KMS-11 (cell line): ENCODE results near the gene GPHB5.

ENCODE experiments used
- H2AFZ ChIP-seq: fragments of 200-600 bp; sonication (generic); 2 replicates; pipeline ENCODE4 v1.6.1; 2016; ENCODE audit warnings: antibody characterized with exemption, mixed run types, low read depth
- H3K27ac ChIP-seq: fragments of 200-600 bp; sonication (generic); 2 replicates; pipeline ENCODE4 v1.6.1; 2016; ENCODE audit warnings: mild to moderate bottlenecking, mixed run types
- H3K27me3 ChIP-seq: fragments of 200-600 bp; sonication (generic); 2 replicates; pipeline ENCODE4 v1.6.1; 2017; ENCODE audit warnings: mild to moderate bottlenecking, low read depth, mixed run types, moderate library complexity; ENCODE audit not compliant: insufficient read depth
- H3K36me3 ChIP-seq: fragments of 200-600 bp; sonication (generic); 2 replicates; pipeline ENCODE4 v1.6.1; 2017; ENCODE audit warnings: mild to moderate bottlenecking, mixed run types; ENCODE audit not compliant: insufficient read depth
- H3K4me1 ChIP-seq: fragments of 200-600 bp; sonication (generic); 2 replicates; pipeline ENCODE4 v1.6.1; 2016; ENCODE audit warnings: mild to moderate bottlenecking, low read depth, mixed run types; ENCODE audit not compliant: poor library complexity, severe bottlenecking
- H3K4me2 ChIP-seq: fragments of 200-600 bp; sonication (generic); 2 replicates; pipeline ENCODE4 v1.7.0; 2016; ENCODE audit warnings: mild to moderate bottlenecking, mixed run types
- H3K4me3 ChIP-seq: fragments of 200-600 bp; sonication (generic); IDR thresholded peaks from 2 replicates; pipeline ENCODE4 v1.6.1; 2017; ENCODE audit warnings: low read depth, low read length, mixed read lengths; ENCODE audit not compliant: insufficient read depth
- H3K79me2 ChIP-seq: fragments of 200-600 bp; sonication (generic); 2 replicates; pipeline ENCODE4 v1.6.1; 2016; ENCODE audit warnings: low read depth, mixed run types; ENCODE audit not compliant: insufficient read depth
- H3K9ac ChIP-seq: fragments of 200-600 bp; sonication (generic); 2 replicates; pipeline ENCODE4 v1.6.1; 2016; ENCODE audit warnings: mild to moderate bottlenecking, mixed run types
- H4K20me1 ChIP-seq: fragments of 200-600 bp; sonication (generic); 2 replicates; pipeline ENCODE4 v1.6.1; 2016; ENCODE audit warnings: mild to moderate bottlenecking, mixed run types; ENCODE audit not compliant: insufficient read depth
- TF ChIP-seq, protein P1 (sequence below): fragments of 200-600 bp; sonication (generic); conservative IDR thresholded peaks from 2 replicates; pipeline ENCODE4 v1.6.1; 2017; ENCODE audit warnings: low read depth, mild to moderate bottlenecking, antibody characterized with exemption, low read length, moderate library complexity, mixed read lengths

The GPHB5 gene

DNA sequence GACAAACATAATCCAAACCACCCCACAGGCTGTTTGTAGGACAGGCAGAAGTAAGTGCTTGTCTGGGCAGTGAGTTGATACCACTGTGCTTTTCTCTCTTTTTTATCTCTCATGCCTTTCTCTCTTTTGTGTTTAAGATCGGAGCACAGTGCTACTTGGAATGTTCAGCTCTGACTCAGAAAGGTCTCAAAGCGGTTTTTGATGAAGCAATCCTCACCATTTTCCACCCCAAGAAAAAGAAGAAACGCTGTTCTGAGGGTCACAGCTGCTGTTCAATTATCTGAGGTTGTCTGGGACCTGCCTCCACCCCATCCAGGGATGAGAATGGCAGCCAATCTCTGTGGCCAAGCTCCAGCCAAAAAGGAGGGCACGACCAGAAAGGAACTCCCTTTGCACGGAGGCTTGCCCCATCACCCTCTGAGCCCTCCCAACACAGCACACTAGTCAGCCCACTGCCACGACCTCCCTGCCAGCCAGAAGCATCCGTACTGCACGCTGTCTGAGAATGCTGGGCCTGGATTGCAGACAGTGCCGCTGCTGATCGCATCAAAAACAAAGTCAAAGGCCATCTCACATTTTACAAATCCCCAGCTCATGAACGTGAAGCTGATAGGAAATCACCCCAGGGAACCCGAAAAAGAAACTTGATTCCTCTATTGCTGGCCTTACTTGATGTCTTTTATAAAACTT lies 27.8 kb downstream of the GPHB5 start:
- no peaks in the 10 kb centered on the region for H3K36me3 ChIP-seq
- no peak overlapping the region for H3K9ac ChIP-seq
- H3K27ac ChIP-seq = no peak overlapping the region
- TF ChIP-seq, protein P1, sequence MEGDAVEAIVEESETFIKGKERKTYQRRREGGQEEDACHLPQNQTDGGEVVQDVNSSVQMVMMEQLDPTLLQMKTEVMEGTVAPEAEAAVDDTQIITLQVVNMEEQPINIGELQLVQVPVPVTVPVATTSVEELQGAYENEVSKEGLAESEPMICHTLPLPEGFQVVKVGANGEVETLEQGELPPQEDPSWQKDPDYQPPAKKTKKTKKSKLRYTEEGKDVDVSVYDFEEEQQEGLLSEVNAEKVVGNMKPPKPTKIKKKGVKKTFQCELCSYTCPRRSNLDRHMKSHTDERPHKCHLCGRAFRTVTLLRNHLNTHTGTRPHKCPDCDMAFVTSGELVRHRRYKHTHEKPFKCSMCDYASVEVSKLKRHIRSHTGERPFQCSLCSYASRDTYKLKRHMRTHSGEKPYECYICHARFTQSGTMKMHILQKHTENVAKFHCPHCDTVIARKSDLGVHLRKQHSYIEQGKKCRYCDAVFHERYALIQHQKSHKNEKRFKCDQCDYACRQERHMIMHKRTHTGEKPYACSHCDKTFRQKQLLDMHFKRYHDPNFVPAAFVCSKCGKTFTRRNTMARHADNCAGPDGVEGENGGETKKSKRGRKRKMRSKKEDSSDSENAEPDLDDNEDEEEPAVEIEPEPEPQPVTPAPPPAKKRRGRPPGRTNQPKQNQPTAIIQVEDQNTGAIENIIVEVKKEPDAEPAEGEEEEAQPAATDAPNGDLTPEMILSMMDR = no peak
- H3K79me2 ChIP-seq = no peaks in the 10 kb centered on the region
- no peaks in the 10 kb centered on the region for H3K4me1 ChIP-seq
- H3K4me3 ChIP-seq = no peak overlapping the region
- no peak overlapping the region for H3K4me2 ChIP-seq
- H3K27me3 ChIP-seq = no peaks in the 10 kb centered on the region
- no peak overlapping the region for H2AFZ ChIP-seq
- H4K20me1 ChIP-seq = no peaks in the 10 kb centered on the region

DNA sequence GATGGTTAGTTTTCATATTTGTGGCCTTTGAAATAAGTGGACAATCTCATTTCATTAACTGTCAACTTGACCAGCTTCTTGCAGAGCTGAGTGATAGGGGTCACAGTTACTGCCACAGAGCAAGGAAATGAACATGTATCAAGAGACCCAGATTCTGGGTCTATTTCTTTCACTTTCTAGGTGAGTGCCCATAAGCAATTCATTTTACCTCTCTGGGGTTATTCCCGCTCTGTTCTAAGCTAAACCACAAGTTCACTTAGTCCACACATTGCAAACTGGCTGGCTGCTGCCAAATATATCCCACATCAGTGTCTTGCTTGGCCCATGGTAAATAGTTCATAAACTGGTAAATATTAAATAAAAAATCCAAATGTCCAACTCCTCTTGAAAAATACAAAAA lies 29.9 kb downstream of the GPHB5 start:
- no peaks in the 10 kb centered on the region for H4K20me1 ChIP-seq
- no peak overlapping the region for H3K4me2 ChIP-seq
- H3K36me3 ChIP-seq = no peaks in the 10 kb centered on the region
- no peak overlapping the region for H3K9ac ChIP-seq
- H3K27ac ChIP-seq = no peak overlapping the region
- no peak overlapping the region for H3K4me3 ChIP-seq
- no peaks in the 10 kb centered on the region for H3K4me1 ChIP-seq
- no peaks in the 10 kb centered on the region for H3K27me3 ChIP-seq
- TF ChIP-seq, protein P1 = no peak
- H3K79me2 ChIP-seq = no peaks in the 10 kb centered on the region
- H2AFZ ChIP-seq = no peak overlapping the region

GRCh38 chr14:63287666-63288483 lies 30.9 kb downstream of the GPHB5 start:
- Histone ChIP-seq H2AFZ (no peak overlapping the region), H3K4me2 (no peak overlapping the region), H3K27ac (no peak overlapping the region), H3K79me2 (no peaks in the 10 kb centered on the region), H3K4me1 (no peaks in the 10 kb centered on the region), H3K4me3 (no peak overlapping the region), H3K9ac (no peak overlapping the region), H4K20me1 (no peaks in the 10 kb centered on the region), H3K27me3 (no peaks in the 10 kb centered on the region), H3K36me3 (no peaks in the 10 kb centered on the region)
- TF ChIP-seq, protein P1 = no peak

- TF ChIP-seq, protein P1 = no peak
- H3K27me3 ChIP-seq = no peaks in the 10 kb centered on the region
- no peak overlapping the region for H2AFZ ChIP-seq
- H3K4me2 ChIP-seq = no peak overlapping the region
- no peak overlapping the region for H3K27ac ChIP-seq
- no peaks in the 10 kb centered on the region for H3K79me2 ChIP-seq
- H3K4me3 ChIP-seq = no peak overlapping the region
- H3K4me1 ChIP-seq = no peaks in the 10 kb centered on the region
- H3K9ac ChIP-seq = no peak overlapping the region
- H4K20me1 ChIP-seq = no peaks in the 10 kb centered on the region
- H3K36me3 ChIP-seq = no peaks in the 10 kb centered on the region
These were observed 32.7 kb downstream of the GPHB5 start for GRCh38 chr14:63286071-63286470.
